ENCODE data around the gene ADGRV1.
"Not testable (repeated sequence)": the region's sequence is repeated elsewhere in the genome, so short reads cannot be mapped to it uniquely, and the experiment has no call there.

The ADGRV1 gene

GRCh38 chr5:90645024-90645610 lies 86.5 kb downstream of the ADGRV1 start:
- no peak for DNase-seq (ENCODE audit: low read depth in 2 of 2)

GRCh38 chr5:90650767-90651166 lies 92.2 kb downstream of the ADGRV1 start:
- DNase-seq (ENCODE audit: low read depth in 2 of 2): no peak

GRCh38 chr5:90654215-90654614 lies 95.6 kb downstream of the ADGRV1 start:
- no peak for DNase-seq (ENCODE audit: low read depth in 2 of 2)

DNA sequence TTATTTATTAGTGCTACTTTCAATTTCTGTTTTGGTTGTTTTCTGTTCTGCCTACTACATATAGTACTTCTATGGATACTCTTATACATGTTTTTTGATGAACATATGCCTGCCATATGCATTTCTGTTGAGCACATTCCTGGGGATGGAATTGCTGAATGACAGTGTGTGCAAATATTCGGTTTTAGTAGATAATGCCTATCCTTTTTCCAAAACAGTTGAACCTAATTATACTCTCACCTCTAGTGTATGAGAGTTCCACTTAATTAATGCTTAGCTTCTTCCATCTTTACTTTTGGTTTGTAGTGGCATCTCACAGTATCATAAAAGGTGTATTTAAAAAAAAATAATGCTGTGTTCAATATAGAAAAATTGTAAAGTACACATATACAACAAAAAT lies 96.8 kb downstream of the ADGRV1 start:
- no peak for DNase-seq (ENCODE audit: low read depth in 2 of 2)

GRCh38 chr5:90657030-90657429 lies 98.4 kb downstream of the ADGRV1 start:
- no peak for DNase-seq (ENCODE audit: low read depth in 2 of 2)

DNA sequence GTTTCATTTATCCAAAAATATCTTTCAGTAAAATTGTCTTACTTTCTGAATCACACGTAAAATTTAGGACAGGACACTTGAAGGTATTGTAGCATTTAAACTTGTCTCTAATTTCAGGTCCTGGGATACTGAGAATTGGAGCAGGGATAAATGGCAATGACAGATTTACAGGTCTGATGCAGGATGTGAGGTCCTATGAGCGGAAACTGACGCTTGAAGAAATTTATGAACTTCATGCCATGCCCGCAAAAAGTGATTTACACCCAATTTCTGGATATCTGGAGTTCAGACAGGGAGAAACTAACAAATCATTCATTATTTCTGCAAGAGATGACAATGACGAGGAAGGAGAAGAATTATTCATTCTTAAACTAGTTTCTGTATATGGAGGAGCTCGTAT lies 99.2 kb downstream of the ADGRV1 start:
- DNase-seq (ENCODE audit: low read depth in 2 of 2): no peak

- no peak for DNase-seq (ENCODE audit: low read depth in 2 of 2)
These were observed 100.0 kb downstream of the ADGRV1 start for GRCh38 chr5:90658620-90659019.

DNA sequence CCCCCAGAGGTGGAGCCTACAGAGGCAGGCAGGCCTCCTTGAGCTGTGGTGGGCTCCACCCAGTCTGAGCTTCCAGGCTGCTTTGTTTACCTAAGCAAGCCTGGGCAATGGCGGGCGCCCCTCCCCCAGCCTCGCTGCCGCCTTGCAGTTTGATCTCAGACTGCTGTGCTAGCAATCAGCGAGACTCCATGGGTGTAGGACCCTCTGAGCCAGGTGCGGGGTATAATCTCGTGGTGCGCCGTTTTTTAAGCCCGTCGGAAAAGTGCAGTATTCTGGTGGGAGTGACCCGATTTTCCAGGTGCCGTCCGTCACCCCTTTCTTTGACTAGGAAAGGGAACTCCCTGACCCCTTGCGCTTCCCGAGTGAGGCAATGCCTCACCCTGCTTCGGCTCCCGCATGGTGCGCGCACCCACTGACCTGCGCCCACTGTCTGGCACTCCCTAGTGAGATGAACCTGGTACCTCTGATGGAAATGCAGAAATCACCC lies 109.5 kb downstream of the ADGRV1 start:
- DNase-seq (ENCODE audit: low read depth in 2 of 2): not testable (repeated sequence)

DNA sequence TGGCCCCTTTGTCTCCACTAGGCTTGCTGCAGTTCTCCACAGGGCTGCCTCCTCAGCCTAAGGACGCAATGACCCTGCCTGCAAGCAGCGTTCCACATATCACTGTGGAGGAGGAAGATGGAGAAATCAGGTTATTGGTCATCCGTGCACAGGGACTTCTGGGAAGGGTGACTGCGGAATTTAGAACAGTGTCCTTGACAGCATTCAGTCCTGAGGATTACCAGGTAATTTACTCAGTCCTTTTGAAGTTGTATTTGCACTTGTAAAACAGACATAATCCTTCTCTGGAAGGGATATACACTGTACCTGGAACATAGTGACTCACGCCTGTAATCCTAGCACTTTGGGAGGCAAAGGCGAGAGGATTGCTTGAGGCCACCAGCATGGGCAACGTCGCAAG lies 116.6 kb downstream of the ADGRV1 start:
- DNase-seq (ENCODE audit: low read depth in 2 of 2): no peak

DNA sequence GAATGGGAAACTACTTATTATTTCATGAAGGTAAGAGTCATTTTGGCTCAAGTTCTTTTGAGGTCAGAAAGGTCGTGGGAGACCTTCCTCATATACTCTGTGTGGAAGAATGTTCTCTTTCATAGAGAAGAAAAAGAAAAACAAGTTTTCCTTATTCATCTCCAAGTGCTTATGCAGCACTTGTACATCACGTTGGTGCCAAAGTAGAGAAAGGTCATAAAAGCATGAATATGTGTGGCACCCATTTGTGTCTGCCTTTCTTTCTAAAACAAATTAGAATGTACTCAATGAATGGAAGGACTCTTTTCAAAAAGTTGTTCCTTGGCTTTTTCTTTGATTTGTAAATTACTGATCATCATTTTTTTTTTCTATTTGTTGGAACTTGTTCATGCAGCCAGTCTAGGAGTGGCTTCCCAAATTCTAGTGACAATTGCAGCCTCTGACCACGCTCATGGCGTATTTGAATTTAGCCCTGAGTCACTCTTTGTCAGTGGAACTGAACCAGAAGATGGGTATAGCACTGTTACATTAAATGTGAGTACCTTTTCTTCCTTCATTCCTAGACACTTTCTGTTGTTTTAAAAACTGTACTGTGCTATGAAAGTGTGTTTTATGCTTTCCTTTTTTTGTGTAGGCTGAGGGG lies 122.4 kb downstream of the ADGRV1 start:
- DNase-seq (ENCODE audit: low read depth in 2 of 2): no peak

DNA sequence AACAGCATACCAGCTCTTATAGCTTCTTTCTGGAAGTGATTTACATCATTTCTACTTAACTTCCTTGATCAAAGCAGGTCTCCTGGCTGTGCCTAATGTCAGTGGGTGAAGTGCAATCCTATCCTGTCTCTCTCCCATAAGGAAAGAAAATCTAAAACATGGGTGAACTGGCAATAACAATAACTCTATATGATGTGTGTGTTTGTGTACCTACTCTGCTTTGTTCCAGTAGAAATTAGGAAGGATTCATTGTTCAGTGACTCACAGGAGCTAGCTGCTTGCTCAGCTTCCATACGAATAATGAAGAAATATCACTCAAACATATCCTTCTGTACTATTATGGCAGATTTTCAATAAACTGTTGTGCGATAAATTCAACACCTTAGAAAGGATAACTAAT lies 123.7 kb downstream of the ADGRV1 start:
- no peak for DNase-seq (ENCODE audit: low read depth in 2 of 2)

- DNase-seq (ENCODE audit: low read depth in 2 of 2): no peak
These were observed 126.9 kb downstream of the ADGRV1 start for GRCh38 chr5:90685425-90686022.

- DNase-seq (ENCODE audit: low read depth in 2 of 2): not testable (repeated sequence)
These were observed 127.8 kb downstream of the ADGRV1 start for GRCh38 chr5:90686363-90686762.

DNA sequence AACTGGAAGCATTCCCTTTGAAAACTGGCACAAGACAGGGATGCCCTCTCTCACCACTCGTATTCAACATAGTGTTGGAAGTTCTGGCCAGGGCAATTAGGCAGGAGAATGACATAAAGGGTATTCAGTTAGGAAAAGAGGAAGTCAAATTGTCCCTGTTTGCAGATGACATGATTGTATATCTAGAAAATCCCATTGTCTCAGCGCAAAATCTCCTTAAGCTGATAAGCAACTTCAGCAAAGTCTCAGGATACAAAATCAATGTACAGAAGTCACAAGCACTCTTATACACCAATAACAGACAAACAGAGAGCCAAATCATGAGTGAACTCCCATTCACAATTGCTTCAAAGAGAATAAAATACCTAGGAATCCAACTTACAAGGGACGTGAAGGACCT lies 128.9 kb downstream of the ADGRV1 start:
- DNase-seq (ENCODE audit: low read depth in 2 of 2): not testable (repeated sequence)

DNA sequence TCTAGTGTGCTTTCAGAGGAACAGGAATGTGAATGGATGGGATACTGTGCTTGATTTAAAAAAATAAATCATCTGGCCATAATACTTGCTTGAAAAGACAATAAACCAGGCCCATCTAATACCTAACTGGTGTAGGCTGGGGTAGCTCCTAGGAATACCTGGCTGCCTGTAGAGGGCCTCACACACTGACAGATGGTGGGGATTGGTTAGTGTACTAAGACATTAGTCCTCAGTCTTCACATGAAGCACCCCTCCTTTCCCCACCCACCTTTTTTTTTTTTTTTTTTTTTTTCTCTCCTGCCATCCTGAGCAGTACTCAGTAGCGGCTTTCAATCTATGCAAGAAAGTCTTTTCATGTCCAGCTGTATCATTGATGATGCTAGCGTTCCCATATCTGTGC lies 130.5 kb downstream of the ADGRV1 start:
- no peak for DNase-seq (ENCODE audit: low read depth in 2 of 2)

DNA sequence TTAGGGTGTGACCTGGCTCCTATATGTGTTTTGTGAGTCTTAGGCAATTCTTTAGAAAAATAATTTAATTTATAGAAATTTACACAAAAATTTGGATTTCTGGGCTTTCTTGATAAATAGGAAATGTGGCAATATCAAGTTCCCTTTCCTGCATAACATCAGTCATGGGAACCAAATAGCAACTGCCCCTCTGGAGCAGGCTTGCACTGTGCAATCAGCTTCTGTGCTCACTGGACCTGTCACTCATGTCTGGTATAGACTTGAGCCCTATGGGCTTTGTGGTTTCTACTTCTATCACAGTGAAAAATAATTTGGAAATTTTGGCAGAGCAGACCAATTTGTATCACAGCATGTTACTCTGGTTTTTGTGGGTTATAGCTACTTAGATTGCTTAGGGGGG lies 131.7 kb downstream of the ADGRV1 start:
- no peak for DNase-seq (ENCODE audit: low read depth in 2 of 2)

- DNase-seq (ENCODE audit: low read depth in 2 of 2): no peak
These were observed 132.9 kb downstream of the ADGRV1 start for GRCh38 chr5:90691533-90691932.

DNA sequence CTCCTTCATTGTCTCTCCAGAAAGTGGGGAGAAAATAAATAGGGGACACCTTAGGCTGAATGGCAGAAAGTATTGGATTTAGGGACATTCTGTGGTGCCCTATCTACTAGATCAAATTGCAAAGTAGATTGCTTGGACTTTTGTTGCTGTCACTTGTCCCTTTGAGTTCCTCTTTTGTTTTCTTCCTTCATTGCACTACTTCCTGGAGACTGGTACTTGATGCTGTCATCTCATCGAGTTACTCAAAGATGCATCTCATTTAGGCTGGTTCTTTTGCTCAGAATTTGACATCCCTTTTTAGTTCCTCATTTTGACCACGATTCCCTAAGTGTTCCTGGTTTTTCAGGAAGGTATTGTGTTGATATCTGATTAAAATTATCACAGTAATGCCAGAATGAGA lies 137.6 kb downstream of the ADGRV1 start:
- DNase-seq (ENCODE audit: low read depth in 2 of 2): no peak

DNA sequence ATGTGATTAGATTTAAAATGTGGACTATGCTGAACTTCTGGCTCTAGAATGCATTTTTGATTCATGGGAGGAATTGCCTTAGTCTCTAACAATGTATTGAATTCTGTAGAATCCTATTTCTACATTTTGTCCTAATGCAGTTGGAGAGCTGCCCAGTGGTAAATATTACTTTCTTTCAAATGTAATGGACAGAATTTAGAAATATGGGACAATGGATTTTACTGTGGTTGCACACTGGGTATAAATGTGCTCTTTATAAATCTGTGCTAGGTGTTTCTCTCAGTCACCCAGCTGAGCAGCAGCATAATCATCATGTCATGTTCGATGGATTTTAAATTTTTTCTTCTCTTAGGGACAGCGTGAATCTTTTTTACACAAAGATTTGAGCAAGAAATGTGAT lies 141.7 kb downstream of the ADGRV1 start:
- no peak for DNase-seq (ENCODE audit: low read depth in 2 of 2)

GRCh38 chr5:90703932-90704331 lies 145.3 kb downstream of the ADGRV1 start:
- DNase-seq (ENCODE audit: low read depth in 2 of 2): no peak

GRCh38 chr5:90707698-90708097 lies 149.1 kb downstream of the ADGRV1 start:
- DNase-seq (ENCODE audit: low read depth in 2 of 2): no peak

GRCh38 chr5:90709323-90710155 lies 150.9 kb downstream of the ADGRV1 start:
- DNase-seq (ENCODE audit: low read depth in 2 of 2): no peak
